HFF-Myc (cell line): ENCODE measurements around the gene DNTT.

ENCODE experiments used
- DNase-seq: peaks from one replicate; pipeline ENCODE4 v3.0.0-alpha.2; 2011; ENCODE audit warnings: low read depth; ENCODE audit errors: extremely low read depth
- H3K4me3 ChIP-seq: replicated peaks from 2 replicates; pipeline ENCODE4 v1.5.1; 2011; ENCODE audit warnings: low read depth, mild to moderate bottlenecking, control low read depth, low read length
- TF ChIP-seq, protein P1 (sequence below): IDR thresholded peaks from 2 replicates; pipeline ENCODE4 v1.5.1; 2012; ENCODE audit warnings: mild to moderate bottlenecking, low read depth, low read length, control low read depth; ENCODE audit errors: missing control alignments

Gene DNTT

DNA sequence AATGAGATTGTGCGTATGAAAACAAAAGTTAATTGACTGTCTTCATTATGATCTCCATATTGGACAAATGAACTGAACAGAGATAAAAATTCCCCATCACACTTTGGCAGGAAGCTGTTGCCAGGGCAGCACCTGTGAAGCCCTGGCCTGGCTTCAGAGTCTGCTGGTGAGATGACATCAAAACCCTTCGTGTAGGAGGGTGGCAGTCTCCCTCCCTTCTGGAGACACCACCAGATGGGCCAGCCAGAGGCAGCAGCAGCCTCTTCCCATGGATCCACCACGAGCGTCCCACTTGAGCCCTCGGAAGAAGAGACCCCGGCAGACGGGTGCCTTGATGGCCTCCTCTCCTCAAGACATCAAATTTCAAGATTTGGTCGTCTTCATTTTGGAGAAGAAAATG is at the start of gene DNTT:
DNTT (plus strand) TSS at position 205 of the 400 bp plus-strand sequence; CDS start at position 269, 64 bp downstream.
- H3K4me3 ChIP-seq, result no peak within 1 kb of the TSS
- no peak for DNase-seq
- TF ChIP-seq, protein P1, sequence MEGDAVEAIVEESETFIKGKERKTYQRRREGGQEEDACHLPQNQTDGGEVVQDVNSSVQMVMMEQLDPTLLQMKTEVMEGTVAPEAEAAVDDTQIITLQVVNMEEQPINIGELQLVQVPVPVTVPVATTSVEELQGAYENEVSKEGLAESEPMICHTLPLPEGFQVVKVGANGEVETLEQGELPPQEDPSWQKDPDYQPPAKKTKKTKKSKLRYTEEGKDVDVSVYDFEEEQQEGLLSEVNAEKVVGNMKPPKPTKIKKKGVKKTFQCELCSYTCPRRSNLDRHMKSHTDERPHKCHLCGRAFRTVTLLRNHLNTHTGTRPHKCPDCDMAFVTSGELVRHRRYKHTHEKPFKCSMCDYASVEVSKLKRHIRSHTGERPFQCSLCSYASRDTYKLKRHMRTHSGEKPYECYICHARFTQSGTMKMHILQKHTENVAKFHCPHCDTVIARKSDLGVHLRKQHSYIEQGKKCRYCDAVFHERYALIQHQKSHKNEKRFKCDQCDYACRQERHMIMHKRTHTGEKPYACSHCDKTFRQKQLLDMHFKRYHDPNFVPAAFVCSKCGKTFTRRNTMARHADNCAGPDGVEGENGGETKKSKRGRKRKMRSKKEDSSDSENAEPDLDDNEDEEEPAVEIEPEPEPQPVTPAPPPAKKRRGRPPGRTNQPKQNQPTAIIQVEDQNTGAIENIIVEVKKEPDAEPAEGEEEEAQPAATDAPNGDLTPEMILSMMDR, result no peak

DNA sequence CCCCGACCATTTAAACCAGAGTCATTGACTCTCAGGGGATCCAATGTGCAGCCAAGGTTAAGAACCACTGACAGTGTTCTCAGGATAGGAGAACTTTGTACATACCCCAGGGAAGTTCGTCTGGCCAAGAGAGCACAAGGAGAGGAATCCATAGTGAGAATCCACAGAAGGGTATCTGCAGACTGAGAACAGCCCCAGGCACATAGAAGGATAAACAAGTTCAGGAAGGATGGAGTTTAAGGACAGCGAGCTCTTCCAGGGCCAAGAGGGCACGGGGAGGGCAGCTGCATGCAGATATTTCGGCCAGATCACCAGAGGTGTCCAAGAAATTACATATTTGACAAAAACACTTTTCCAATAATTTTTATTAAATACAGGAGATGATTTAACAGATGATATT is 49.3 kb upstream of the DNTT start:
- no peak overlapping the region for H3K4me3 ChIP-seq
- TF ChIP-seq, protein P1, result no peak
- DNase-seq, result no peak

DNA sequence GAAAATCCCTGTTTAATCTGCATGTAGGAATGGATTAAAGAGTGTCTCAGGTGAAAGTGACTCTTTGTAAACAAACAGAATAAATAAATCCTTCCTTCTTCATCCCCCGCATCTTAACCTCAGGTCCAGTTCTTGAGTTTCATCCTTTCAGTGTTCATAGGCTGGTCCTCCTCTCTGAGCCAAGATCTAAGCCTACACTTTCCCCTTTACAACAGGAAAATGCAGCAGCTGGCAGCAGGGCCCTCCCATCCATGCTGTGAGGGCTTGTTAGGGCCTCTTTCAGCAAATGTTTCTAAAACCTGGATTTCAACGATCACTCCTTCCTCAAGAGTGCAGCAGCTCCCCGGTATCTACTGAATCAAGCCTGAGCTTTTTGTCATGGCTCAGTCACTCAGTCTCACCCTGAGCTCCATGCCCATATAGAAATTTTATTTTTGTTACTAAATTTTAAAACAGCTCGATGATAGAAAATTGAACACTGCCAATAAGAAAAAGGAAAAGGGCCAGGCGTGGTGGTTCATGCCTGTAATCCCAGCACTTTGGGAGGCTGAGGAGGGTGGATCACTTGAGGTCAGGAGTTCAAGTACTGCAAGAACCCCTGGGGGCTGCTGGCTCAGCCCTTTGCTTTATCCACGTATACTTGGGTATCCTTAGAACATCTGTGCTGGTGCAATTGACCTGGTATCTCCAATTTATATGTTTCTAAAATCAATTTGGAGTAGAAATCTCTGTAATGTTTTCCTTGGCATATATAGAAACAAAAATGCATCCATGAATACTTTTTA is 48.5 kb upstream of the DNTT start:
- no peak overlapping the region for H3K4me3 ChIP-seq

DNA sequence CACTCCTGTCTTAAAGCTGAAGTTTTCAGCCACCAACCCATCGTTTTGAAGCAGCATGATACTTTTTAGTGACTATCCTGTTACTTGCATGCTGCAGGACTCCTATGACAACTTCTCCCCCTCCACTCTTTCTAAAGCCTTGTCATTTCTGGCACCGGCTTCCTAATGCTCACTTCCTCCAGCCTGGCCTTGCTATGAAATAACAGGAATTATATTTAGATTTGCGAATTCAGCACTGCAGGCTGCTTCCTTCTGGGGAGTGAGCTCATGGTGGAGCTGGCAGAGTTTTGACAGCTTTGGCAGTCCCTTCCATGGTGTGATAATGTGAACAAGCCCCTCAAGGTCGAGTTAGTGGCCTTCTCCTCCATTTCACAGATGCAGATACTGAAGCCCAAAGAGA is 46.3 kb upstream of the DNTT start:
- no peak overlapping the region for H3K4me3 ChIP-seq
- TF ChIP-seq, protein P1, result no peak
- no peak for DNase-seq

More for the DNA sequence above, 48.5 kb upstream of the DNTT start:
- no peak for DNase-seq
- TF ChIP-seq, protein P1, result no peak

DNA sequence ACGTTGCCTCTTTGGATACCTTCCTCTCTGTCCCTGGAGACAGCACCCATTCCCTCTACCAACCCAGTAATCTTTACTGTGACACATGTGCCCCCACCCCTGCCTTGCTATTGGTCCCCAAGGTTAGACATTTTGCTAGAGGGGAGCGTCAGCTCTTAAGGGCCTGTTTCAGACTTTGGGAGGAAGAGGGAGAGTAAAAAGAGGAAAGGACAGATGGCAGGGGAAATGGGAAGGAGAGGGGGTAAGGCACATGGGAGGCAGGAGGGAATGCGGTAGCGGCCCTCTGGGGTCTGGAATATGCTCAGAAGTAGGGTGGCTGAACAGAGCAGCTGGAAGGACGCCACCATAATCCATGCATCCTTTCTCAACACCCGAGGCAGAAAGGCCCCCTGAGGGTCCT is 45.1 kb upstream of the DNTT start:
- no peak overlapping the region for H3K4me3 ChIP-seq
- DNase-seq, result no peak
- TF ChIP-seq, protein P1, result no peak

DNA sequence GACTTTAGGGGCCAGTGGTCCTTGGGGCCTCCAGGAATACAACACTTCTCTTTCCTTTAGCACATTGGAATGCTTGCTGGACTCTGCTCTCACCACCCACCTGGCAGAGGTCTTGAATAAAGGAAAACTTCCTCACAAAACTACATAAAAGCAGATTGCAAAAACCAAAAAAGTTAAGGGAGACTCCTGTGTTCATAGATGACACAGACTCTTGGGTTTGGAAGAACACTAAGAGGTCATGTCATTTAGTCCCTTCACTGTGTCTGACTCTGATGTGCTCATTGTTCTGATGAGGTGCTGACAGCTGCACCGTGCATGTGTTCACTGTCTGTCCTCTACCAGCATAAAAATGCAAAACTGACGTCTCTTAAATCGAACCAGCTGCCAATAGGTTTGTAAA is 44.2 kb upstream of the DNTT start:
- no peak for DNase-seq
- H3K4me3 ChIP-seq, result no peak overlapping the region
- TF ChIP-seq, protein P1, result no peak
